Measurements from ENCODE around the gene SERPINA4. TPM values are rescaled to one million over a fixed set of nuclear protein-coding genes. Genes with fewer than 3 reads are reported as not detected.

SERPINA4 gene
- total RNA-seq, 1 experiment from 2014 or later, result not detected

- Mint-ChIP-seq H3K27me3 (ENCODE audit: low read depth) (peaks cover 17% of the 10 kb centered on the region), H3K36me3 (ENCODE audit: insufficient read depth in 1 of 3, low read depth in 3 of 3) (peaks cover 0 to 5% (median 5%) of the 10 kb centered on the region in 3 experiments; a peak in 3 of 7 replicates), H3K4me3 (peak overlapping the region in 1 of 2 experiments; percentile 9; a peak in 1 of 5 replicates), H3K9me3 (peaks cover 8% of the 10 kb centered on the region in 2 experiments; a peak in 4 of 5 replicates), H3K27ac (no peak overlapping the region), H3K4me1 (peaks cover 0 to 5% of the 10 kb centered on the region in 2 experiments; a peak in 1 of 4 replicates)
- no peak overlapping the region for H3K9ac ChIP-seq (ENCODE audit: extremely low read depth, insufficient read length, low read length)
- no peaks in the 10 kb centered on the region for H4K20me1 ChIP-seq (ENCODE audit: control insufficient read depth, insufficient read depth, insufficient read length)
- no peak overlapping the region for H3K23ac ChIP-seq (ENCODE audit: insufficient read length, low read depth, low read length)
- no peak overlapping the region for H2BK12ac ChIP-seq (ENCODE audit: insufficient read length, low read depth, low read length)
- H2BK15ac ChIP-seq (ENCODE audit: low read depth, low read length), result no peak overlapping the region
- no peak overlapping the region for H2AFZ ChIP-seq (ENCODE audit: low read length)
- no peak overlapping the region for H3K4me2 ChIP-seq (ENCODE audit: insufficient read depth, insufficient read length, low read length)
- DNase-seq, result no peak
- H4K8ac ChIP-seq (replicated peaks; ENCODE audit: insufficient read length, low read depth, low read length), result no peak overlapping the region
- H3T11ph ChIP-seq (ENCODE audit: low read length), result no peak overlapping the region
- no peaks in the 10 kb centered on the region for H3K9me3 ChIP-seq (ENCODE audit: control insufficient read depth, low read depth, low read length)
- H3K27ac ChIP-seq (ENCODE audit: insufficient read length, low read depth, low read length), result no peak overlapping the region
- no peaks in the 10 kb centered on the region for H3K23me2 ChIP-seq (ENCODE audit: insufficient read length, low read depth, low read length, poor library complexity, severe bottlenecking)
- no peak overlapping the region for H3K56ac ChIP-seq (ENCODE audit: insufficient read length, low read depth, low read length)
- H2BK20ac ChIP-seq (ENCODE audit: low read depth, low read length, poor library complexity, severe bottlenecking), result no peak overlapping the region
- H3K18ac ChIP-seq (ENCODE audit: insufficient read length, low read depth, low read length), result no peak overlapping the region
- H2AK5ac ChIP-seq (ENCODE audit: insufficient read length, low read length), result no peak overlapping the region
- no peak overlapping the region for H3K14ac ChIP-seq (ENCODE audit: insufficient read depth, low read length)
- H4K91ac ChIP-seq (ENCODE audit: insufficient read length, low read depth, low read length), result no peak overlapping the region
- no peak for TF ChIP-seq CTCF (conservative IDR thresholded peaks at IDR 0.05)
- H4K5ac ChIP-seq (ENCODE audit: insufficient read length, low read depth, low read length), result no peak overlapping the region
- H2BK5ac ChIP-seq (ENCODE audit: insufficient read length, low read length), result no peak overlapping the region
- H3K27me3 ChIP-seq (ENCODE audit: insufficient read depth, low read length), result no peaks in the 10 kb centered on the region
- H3K4ac ChIP-seq (ENCODE audit: low read depth, low read length), result no peak overlapping the region
- no peaks in the 10 kb centered on the region for H3K79me2 ChIP-seq (ENCODE audit: insufficient read depth, low read length)
- H3K4me1 ChIP-seq (ENCODE audit: insufficient read depth, low read length), result no peaks in the 10 kb centered on the region
- no peaks in the 10 kb centered on the region for H3K79me1 ChIP-seq (ENCODE audit: insufficient read depth, low read depth, low read length, poor library complexity, severe bottlenecking)
- H2BK120ac ChIP-seq (ENCODE audit: low read depth, low read length, poor library complexity, severe bottlenecking), result no peak overlapping the region
Measured at GRCh38 chr14:94591073-94591472, 29.8 kb downstream of the SERPINA4 start.

Data from H9 (cell line).